ENCODE measurements around the gene ROCK2.

The ROCK2 gene

GRCh38 chr2:11296401-11296800, 48.0 kb downstream of the ROCK2 start:
- TF ChIP-seq CTCF (IDR thresholded peaks at IDR 0.05; ENCODE audit: extremely low read depth, insufficient read depth, missing control alignments), result no peak
- in situ Hi-C loops (cut with MboI; ENCODE audit: low pct_unique_long_range_greater_than_20kb, low sequenced_read_pairs, unreplicated experiment), result no loop called here
- no peak for DNase-seq (ENCODE audit: low spot score)

GRCh38 chr2:11292464-11293255, 51.8 kb downstream of the ROCK2 start:
- no peak for DNase-seq (ENCODE audit: low spot score)
- in situ Hi-C loops (cut with MboI; ENCODE audit: low pct_unique_long_range_greater_than_20kb, low sequenced_read_pairs, unreplicated experiment), result no loop called here
- no peak for TF ChIP-seq CTCF (IDR thresholded peaks at IDR 0.05; ENCODE audit: extremely low read depth, insufficient read depth, missing control alignments)

DNA sequence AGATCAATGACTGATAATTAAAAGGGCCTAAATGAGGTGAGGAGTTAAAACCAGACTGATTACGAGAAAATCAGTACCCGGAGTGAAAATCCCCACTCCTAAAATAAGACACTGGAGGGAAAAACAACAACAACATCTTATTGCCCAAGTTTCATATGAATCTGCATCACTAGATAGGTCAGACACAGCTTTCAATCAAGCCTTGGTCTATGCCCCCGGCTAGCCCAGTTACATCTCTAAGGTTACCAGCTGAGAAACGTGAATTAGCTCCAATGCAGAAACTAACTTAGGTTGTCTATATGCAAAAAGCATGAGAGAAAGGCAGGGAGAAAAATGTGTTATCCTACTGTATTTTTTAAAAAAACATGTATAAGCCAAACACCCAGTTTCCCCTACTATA, 53.7 kb downstream of the ROCK2 start:
- no peak for DNase-seq (ENCODE audit: low spot score)
- no peak for TF ChIP-seq CTCF (IDR thresholded peaks at IDR 0.05; ENCODE audit: extremely low read depth, insufficient read depth, missing control alignments)
- in situ Hi-C loops (cut with MboI; ENCODE audit: low pct_unique_long_range_greater_than_20kb, low sequenced_read_pairs, unreplicated experiment), result no loop called here

DNA sequence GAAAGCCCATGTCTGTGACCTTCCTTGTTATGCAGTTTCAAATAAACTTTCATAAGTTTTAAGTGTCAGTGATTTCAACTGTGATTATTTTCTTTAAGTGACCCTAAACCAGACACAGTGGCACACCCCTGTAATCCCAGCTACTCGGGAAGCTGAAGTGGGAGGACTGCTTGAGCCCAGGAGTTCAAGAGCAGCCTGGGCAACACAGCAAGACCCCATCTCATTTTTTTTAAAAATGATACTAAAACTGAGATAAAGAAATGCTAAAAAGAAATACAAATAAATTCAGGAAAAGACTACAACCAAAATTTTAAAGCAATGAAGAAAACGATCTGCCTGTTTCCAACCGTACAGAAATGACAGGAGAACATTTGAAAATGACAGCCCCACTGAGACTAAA, 54.2 kb downstream of the ROCK2 start:
- DNase-seq (ENCODE audit: low spot score), result no peak
- no peak for TF ChIP-seq CTCF (IDR thresholded peaks at IDR 0.05; ENCODE audit: extremely low read depth, insufficient read depth, missing control alignments)
- in situ Hi-C loops (cut with MboI; ENCODE audit: low pct_unique_long_range_greater_than_20kb, low sequenced_read_pairs, unreplicated experiment), result no loop called here

- no peak for DNase-seq (ENCODE audit: low spot score)
- in situ Hi-C loops (cut with MboI; ENCODE audit: low pct_unique_long_range_greater_than_20kb, low sequenced_read_pairs, unreplicated experiment), result no loop called here
- TF ChIP-seq CTCF (IDR thresholded peaks at IDR 0.05; ENCODE audit: extremely low read depth, insufficient read depth, missing control alignments), result no peak
These were observed 56.0 kb downstream of the ROCK2 start for GRCh38 chr2:11288431-11288830.

GRCh38 chr2:11286749-11287148, 57.7 kb downstream of the ROCK2 start:
- no peak for DNase-seq (ENCODE audit: low spot score)
- no peak for TF ChIP-seq CTCF (IDR thresholded peaks at IDR 0.05; ENCODE audit: extremely low read depth, insufficient read depth, missing control alignments)
- in situ Hi-C loops (cut with MboI; ENCODE audit: low pct_unique_long_range_greater_than_20kb, low sequenced_read_pairs, unreplicated experiment), result no loop called here
